SHP77 (cell line): ENCODE data around the gene ZNF462.

ENCODE experiments used
- DNase-seq, 2 experiments: peaks; one replicate each; lab custom pipeline; 2025; lab: John Stamatoyannopoulos, UW

Gene ZNF462

DNA sequence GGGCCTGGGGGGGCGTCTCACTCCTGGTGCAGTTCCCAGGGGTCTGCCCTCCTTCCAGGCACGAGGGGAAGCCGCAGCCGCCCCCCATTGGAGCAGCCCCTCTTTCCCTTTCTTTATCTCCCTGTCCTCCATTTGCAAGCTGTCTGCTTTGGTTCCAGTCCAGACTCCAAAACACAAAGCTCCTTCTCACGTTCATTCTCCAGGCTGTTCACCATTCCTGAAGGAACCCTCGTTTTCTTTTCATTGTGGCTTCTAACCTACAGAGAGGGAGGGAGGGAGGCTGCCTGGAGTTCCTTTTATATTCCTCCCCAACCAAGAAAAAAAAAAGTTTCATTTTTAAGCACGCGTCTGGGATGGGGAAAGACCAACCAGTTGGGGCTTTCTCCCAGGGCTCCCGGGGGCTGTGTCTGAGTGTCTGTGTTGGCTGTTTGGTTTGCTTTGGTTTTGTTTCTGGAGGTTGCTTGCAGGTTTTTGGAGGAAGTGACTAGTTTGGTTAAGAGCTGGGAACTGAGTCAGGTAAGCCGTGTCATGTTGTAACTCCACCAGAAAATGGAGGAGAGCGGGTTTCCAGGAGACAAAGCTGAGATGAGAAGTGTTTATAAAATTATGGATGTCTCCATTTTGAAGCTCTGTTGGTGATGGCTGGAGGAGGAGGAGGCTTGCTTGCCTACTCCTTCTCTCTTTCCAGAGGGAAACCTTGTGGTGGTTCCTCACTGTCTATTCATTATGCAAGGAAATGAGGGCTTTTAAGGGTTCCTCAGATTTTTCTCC, 1.6 kb downstream of the ZNF462 start:
- DNase-seq, result no peak

- DNase-seq, result no peak
These were observed 3.3 kb downstream of the ZNF462 start for GRCh38 chr9:106866243-106866642.

DNA sequence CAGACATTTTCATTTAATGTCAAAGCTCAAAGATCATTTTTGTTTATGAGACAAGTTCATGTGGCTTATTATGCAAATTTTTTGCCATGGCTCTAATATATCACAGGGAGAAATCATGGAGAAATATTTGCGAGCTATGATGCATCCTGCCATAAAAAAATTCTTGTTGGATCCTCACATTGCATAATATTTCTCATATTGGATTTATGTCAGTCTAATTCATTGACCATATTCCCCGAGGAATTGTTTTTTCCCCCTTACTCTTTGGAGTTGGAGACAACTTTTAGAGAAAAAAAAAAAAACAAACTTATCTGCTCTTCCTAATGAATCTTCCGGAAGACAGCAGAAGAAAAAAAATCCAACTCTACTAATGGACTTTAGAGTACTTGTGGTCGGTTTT, 4.3 kb downstream of the ZNF462 start:
- no peak for DNase-seq

GRCh38 chr9:106868087-106868486, 5.1 kb downstream of the ZNF462 start:
- no peak for DNase-seq

GRCh38 chr9:106868565-106868964, 5.6 kb downstream of the ZNF462 start:
- DNase-seq, result no peak

- DNase-seq, result no peak
These were observed 6.1 kb downstream of the ZNF462 start for GRCh38 chr9:106869028-106869427.

GRCh38 chr9:106869458-106869857, 6.5 kb downstream of the ZNF462 start:
- DNase-seq, result no peak

DNA sequence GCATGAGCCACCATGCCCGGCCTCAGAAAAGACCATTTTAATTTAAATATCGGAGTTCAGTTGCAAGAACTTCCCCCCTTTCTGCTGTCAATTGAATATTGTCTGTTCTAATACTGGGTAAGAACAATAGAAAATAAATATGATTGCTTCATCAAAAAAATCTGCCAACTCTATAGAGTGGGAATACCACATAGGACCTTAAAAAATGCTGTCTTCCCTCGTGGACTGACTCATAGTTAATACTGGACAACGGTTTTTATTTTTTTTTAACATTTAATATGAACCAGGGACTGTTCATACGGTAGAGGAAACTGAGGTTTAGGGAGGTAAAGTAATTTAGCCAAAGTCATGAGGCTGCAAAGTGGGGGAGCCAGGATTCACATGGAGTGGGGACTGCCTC, 9.7 kb downstream of the ZNF462 start:
- no peak for DNase-seq

DNA sequence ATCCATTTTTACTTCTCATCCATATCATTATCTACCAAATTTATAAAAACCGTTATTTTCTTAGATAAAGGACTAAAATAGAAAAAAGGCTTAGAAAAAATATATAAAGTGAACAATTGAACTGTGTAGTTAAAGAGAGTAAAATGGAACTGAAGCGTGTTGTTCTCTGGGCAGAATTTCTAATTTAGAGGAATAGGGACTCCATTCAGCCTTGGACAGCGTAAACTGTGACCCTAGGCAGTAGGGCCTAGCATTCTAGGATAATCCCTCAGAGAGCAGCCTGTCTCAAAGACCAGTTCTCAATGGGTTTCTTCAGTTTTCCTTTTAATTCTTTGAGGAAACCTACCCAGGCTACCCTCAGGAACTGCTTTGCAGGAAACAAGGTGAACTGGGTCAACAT, 11.1 kb downstream of the ZNF462 start:
- no peak for DNase-seq

- DNase-seq, result no peak
These were observed 11.7 kb downstream of the ZNF462 start for GRCh38 chr9:106874652-106875051.

GRCh38 chr9:106875529-106875928, 12.6 kb downstream of the ZNF462 start:
- DNase-seq, result no peak

DNA sequence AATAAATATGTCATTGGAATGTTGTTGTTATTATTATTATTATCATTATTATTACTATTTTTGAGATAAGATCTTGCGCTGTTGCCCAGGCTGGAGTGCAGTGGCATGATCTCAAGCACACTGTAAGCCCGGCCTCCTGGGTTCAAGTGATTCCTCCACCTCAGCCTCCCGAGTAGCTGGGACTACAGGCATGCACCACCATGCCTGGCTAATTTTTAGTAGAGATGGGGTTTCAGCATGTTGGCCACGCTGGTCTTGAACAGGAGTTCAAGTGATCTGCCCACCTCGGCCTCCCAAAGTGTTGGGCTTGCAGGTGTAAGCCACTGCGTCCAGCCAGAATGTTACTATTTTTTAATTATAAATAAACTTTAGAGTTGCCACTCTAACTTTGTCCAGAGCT, 14.4 kb downstream of the ZNF462 start:
- no peak for DNase-seq

- no peak for DNase-seq
These were observed 15.3 kb downstream of the ZNF462 start for GRCh38 chr9:106878081-106878837.

- DNase-seq, result peak; percentile 93 to 94
These were observed 16.0 kb downstream of the ZNF462 start for GRCh38 chr9:106878934-106879333.

GRCh38 chr9:106879439-106879882, 16.5 kb downstream of the ZNF462 start:
- no peak for DNase-seq

GRCh38 chr9:106880081-106880480, 17.1 kb downstream of the ZNF462 start:
- no peak for DNase-seq

GRCh38 chr9:106880863-106881262, 17.9 kb downstream of the ZNF462 start:
- DNase-seq, result peak in 1 of 2 experiments; percentile 12

GRCh38 chr9:106883030-106883429, 20.1 kb downstream of the ZNF462 start:
- no peak for DNase-seq

DNA sequence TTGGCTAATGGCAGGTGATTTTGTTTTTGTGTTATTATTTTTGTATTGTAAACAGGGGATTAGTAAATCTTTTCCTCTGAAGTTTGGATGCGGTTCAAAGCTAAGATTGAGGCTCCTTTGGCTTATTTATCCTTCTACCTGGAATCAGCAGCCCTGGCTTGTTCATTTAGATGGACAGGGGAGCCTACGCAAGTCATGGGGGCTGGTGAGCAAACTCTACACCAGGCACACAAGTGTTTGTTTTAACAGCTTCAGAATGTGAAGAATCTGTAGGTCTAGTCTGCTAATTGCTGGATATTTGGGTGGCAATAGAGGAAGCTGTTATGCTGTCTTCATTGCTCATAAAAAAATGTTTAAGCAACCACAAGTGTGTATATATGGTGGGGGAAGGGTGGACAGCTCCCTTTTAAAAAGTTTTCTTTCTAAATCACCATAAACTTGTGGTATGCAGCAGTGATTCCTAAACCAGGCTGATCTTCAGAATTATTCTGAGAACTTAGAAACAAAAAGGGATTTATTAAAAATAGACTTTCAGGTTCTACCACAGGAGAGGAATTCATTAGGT, 20.7 kb downstream of the ZNF462 start:
- DNase-seq, result no peak

- DNase-seq, result no peak
These were observed 22.5 kb downstream of the ZNF462 start for GRCh38 chr9:106885451-106885850.

DNA sequence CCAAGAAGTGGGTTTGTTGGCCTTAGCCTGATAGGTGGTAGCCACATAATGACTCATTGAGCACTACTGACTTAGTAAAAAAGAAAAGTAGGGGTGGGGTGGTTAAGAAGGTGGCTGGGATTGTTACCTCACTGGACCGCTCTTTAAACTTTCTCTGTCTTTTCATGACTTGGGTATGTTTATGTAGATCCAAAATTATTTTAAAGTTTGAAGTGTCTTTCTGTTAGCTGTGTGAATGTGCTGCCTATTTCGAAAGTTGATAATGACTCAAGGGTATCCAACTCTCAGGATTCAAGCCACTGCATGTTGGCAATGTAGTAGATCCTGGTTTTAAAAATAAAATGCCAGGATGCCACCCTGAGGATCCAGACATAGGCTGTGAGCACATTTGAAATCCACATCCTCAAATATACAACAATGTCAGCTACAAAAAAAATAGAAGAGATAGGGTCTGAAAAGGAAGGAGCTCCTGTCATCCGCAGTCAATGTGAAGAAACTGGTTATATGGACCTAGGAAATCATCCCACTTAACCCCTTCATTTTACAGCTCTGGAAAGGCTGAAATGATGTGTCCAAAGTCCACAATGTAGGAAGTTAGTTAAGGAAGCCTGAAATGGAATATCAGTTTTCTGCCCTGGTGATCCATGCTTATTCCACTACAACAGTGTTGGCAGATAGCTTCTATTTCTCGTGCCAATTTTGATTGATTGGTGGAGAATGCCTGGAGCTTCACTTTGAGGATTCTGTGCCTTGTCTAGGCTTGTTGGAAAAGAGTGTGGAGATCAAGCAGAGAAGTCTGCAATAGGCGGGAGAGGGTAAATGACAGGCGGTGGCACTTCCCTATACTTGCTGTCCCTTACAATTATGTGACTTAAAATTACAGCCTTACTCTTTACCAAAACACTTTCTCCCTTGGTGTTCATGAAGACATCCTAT, 23.4 kb downstream of the ZNF462 start:
- DNase-seq, result no peak

- no peak for DNase-seq
These were observed 24.1 kb downstream of the ZNF462 start for GRCh38 chr9:106887066-106887465.
